ENCODE results near the gene DDX42.

Gene DDX42, protein sequence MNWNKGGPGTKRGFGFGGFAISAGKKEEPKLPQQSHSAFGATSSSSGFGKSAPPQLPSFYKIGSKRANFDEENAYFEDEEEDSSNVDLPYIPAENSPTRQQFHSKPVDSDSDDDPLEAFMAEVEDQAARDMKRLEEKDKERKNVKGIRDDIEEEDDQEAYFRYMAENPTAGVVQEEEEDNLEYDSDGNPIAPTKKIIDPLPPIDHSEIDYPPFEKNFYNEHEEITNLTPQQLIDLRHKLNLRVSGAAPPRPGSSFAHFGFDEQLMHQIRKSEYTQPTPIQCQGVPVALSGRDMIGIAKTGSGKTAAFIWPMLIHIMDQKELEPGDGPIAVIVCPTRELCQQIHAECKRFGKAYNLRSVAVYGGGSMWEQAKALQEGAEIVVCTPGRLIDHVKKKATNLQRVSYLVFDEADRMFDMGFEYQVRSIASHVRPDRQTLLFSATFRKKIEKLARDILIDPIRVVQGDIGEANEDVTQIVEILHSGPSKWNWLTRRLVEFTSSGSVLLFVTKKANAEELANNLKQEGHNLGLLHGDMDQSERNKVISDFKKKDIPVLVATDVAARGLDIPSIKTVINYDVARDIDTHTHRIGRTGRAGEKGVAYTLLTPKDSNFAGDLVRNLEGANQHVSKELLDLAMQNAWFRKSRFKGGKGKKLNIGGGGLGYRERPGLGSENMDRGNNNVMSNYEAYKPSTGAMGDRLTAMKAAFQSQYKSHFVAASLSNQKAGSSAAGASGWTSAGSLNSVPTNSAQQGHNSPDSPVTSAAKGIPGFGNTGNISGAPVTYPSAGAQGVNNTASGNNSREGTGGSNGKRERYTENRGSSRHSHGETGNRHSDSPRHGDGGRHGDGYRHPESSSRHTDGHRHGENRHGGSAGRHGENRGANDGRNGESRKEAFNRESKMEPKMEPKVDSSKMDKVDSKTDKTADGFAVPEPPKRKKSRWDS

DNA sequence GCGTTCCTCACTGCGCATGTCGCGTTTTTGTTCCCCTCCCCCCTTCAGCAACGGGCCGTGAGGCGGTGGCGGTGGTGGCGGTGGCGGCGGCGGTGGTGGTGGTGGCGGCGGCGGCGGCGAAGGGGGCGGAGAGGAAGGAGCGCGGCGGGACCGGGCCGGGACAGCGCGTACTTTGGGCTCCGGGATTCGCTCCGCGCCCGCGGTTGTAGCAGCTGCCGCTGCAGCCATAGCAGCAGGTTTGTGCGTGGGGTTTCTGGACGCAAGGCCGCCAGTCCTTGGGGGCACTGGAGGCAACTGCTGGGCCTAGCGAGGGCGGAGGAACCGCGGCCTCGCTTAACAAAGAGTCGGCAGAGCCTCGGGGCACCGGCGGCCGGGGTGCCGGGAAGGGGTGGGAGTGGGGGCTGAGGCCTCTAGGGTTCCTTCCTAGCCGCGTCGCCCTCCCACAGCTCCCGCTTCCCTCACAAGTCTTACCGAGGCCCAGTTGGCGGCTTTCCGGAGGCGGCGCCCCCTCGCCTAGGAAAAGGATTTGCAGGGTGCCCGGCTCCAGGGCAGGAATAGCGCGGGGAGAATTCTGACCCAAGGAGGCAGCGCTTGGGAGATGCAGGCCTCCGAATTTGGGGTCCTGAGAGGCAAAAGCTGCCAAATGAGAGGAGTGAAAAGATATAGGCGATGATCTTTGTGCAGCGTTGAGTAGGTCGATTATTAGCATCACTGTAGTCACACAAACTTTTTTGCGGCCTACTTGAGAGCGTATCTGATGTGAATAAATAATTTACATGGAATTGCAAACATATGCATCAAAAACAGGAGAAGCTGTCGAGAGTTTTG is at the start of gene DDX42:
Gene DDX42, plus strand, starts transcription at position 30 of the 828 bp plus-strand sequence. CDS start 12,880 bp downstream, outside the sequence.
- H3K4me3 ChIP-seq (ENCODE audit: low read depth, low read length), result peak within 1 kb of the TSS; percentile 98

DNA sequence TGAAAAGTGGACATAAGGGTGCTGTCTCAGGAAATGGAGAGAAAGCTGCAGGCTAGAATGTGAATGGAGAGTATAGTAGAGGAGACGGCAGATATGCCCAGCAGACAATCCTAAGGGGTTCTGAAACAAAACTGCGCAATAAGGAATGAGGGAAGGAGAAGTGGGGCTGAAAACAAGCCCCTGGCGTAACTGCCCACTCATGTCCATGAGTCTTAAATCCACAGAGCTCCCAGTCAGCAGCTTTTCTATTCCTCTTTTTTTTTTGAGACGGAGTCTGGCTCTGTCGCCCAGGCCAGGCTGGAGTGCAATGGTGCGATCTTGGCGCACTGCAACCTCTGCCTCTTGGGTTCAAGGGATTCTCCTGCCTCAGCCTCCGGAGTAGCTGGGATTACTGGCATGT is 38.3 kb upstream of the DDX42 start:
- no peak overlapping the region for H3K4me3 ChIP-seq (ENCODE audit: low read depth, low read length)

DNA sequence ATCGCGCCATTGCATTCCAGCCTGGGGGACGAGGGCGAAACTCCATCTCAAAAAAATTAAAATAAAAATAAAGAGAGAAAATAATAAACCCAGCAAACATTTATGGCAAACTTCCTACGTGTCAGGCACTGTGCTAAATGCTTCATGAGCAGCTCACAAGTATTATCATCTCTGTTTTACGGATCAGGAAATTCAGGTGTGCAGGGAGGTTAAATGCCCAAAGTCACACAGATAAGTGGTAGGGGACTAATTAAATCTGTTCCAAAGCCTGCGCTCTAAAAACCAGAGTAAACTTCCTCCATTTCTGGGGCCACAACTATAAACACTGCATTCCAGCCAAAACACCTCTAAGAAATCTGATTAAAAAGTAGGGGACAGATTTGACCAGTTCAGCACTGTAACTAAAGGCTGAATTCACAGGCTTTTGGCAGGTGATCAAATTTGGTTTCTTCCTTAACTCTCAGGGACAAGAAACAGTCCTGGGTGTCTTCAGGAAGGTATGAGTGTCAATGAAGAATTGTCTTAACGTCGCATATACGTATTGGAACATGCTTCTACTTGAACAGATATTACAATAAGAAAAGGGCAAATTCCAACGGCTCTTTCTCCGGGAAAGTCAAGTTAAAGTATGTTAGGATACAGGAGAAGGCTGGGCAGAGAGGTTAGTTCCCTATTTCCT is 33.4 kb upstream of the DDX42 start:
- H3K4me3 ChIP-seq (ENCODE audit: low read depth, low read length), result peak overlapping the region; percentile 80

DNA sequence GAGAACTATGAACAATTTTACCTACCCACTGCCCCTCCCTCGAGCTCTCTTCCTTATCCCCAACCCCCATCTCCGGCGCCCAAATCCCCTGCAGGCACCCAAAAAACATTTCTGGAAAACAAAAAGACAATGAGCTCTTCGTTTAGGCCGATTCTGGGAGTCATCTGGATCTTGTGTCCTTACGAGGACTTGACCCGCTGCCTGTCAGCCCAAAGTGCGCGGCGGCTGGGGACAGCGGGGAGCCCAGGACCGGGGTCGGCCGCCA is 32.9 kb upstream of the DDX42 start:
- H3K4me3 ChIP-seq (ENCODE audit: low read depth, low read length), result peak overlapping the region; percentile 80

DNA sequence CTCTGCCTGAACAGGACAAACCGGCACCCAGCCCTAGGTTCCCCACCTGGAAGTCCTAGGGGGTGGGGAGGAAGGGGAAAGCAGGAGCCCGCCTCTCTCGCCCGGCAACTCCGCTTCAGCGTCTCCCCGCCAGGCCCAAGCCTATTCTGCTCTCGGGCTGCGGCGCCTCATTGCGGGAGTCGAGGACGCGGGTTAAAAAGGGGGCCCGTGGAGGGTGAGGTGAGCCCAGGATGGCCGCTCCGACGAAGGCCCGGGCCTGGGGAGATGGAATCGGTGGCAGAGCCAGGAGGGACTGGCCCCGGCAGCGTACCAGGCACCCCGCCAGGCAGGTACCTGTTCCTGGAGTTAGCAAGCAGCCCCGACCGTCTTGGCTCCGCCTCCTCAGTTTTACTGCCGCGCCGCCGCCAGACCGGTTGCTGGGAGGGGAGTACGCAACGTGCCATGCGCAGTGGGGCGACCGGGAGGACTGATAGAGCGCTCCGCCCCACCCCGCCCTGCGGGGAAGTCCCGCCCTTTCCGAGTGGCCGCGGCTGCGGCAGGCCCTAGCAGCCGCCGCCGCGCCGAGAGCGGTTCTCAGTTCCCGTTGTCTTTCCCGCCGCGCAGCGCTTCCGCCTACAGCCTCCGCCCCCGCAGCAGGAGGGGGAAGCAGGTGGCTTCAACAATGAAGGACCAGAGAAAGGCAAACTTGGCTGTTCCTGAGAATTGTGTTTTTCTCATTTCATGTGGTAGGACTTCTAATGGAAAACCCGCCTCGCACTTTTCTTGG is 32.4 kb upstream of the DDX42 start, which contains the start of gene STRADA:
Gene STRADA, minus strand, starts transcription at position 392 of the 766 bp plus-strand sequence. CDS start 13,430 bp downstream, outside the sequence.
- H3K4me3 ChIP-seq (ENCODE audit: low read depth, low read length), result peak within 1 kb of the TSS; percentile 80

DNA sequence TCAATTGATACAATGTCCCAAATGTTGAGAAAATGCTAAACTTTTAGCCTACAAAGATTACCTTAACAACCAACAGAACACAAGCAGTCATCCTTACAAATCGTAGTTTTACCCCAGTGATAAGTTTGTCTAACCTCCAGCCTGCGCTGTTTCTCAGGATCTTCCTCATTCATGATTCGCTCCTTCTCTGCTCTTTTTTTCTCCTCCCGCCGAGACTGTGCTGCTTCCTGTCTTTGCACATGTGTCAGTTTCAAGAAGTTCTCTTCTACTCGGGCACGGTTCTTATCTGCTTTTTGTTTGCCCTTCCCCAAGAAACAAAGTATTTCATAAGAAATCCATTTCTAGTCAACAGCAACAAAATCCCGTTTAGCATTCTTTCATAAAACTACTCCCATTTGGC is 22.2 kb upstream of the DDX42 start:
- H3K4me3 ChIP-seq (ENCODE audit: low read depth, low read length), result no peak overlapping the region

DNA sequence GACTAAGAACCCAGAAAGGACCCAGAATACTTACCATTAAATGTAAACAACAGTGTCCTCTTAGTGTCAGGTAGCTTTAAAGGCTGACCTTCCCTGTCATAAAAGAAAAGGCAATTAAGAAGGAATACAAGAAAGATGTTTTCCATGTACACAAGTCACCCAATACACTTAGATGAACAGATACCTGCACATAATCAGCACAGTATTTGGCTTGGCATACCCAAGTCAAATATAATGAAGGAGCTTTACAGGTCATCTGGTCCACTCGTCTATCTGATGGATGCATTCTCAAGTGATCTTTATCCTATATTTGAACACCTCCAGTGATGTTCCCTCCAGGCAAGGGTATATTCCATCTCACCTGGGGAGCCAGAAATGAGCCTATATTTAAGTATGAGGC is 21.3 kb upstream of the DDX42 start:
- no peak overlapping the region for H3K4me3 ChIP-seq (ENCODE audit: low read depth, low read length)

DNA sequence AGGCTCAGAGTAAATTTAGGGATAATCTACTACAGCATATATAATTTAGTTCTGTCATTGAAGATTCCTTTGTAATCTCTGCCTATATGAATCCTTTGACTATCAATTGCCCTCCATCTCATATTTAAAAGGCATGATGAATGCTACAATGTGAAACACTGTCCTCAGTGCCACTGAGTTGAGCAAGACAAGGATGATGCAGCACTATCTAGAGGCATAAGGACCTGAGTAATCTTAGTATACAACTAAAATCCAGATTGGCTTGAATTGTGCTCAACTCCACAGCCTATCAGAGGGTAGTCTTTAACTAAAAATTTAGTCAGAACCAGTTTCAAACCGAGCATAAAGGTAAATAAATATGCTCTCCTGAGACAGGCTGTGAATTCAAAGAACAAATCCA is 20.8 kb upstream of the DDX42 start:
- no peak overlapping the region for H3K4me3 ChIP-seq (ENCODE audit: low read depth, low read length)

DNA sequence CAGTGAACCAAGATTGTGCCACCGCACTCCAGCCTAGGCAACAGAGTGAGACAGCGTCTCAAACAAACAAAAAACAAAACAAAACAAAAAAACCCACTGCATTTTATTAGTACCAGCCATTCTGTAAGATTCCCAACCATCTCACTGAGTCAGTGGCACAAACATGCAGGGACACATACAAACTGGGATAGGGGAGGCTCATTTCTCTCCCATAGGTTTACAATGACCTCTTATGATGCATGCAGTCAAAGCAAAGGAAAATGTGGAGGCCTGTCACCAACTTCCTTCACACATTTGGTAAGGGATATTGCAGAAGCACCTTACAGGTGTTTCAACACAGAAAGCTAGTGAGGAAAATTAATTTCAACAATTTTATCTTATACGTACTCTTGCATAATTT is 19.9 kb upstream of the DDX42 start:
- H3K4me3 ChIP-seq (ENCODE audit: low read depth, low read length), result no peak overlapping the region

DNA sequence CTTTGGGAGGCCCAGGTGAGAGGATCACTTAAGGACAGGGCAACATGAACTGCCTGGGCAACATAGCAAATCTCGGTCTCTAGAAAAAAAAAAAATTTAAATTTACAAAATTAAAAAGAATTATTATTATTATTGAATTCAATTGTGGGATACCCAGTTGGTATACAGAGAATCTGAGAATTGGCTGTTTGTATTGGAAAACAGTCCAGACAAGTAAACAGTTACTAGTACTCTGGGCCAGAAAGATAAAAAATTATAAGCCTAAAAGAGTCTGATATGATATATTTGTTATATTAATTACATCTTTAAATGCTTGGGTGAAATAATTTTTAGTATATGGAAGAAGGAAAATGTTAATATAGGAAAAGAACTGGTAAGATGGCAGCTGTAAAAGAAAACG is 15.5 kb upstream of the DDX42 start:
- no peak overlapping the region for H3K4me3 ChIP-seq (ENCODE audit: low read depth, low read length)

DNA sequence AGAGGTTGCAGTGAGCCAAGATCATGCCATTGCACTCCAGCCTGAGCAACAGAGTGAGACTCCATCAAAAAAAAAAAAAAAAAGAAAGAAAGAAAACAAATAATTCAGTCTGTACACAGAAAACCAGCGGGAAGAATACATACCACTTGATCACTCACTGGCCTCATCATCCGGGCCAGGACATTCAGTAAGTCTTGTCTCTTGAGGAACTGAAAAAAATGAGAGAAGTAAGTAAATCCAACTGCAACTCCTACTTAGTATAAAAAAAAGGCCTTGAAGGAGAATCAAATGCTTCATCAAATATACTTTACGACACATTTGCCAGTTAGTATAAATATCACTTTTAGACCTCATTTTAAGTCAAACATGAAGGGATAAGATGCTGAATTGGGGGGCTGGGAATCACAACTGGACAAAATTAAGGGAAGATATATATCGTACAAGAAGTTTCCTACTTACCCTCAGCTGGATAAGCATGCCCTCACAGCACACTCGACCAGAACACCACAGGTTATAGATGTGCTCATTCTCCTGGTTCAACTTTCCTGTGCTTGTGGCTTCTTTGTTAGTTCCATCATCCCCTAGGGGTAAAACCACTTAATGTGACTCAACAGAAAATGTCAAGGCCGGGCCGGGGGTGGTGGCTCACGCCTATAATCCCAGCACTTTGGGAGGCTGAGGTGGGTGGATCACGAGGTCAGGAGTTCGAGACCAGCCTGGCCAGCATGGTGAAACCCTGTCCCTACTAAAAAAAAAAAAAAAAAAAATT is 13.0 kb upstream of the DDX42 start:
- no peak overlapping the region for H3K4me3 ChIP-seq (ENCODE audit: low read depth, low read length)

DNA sequence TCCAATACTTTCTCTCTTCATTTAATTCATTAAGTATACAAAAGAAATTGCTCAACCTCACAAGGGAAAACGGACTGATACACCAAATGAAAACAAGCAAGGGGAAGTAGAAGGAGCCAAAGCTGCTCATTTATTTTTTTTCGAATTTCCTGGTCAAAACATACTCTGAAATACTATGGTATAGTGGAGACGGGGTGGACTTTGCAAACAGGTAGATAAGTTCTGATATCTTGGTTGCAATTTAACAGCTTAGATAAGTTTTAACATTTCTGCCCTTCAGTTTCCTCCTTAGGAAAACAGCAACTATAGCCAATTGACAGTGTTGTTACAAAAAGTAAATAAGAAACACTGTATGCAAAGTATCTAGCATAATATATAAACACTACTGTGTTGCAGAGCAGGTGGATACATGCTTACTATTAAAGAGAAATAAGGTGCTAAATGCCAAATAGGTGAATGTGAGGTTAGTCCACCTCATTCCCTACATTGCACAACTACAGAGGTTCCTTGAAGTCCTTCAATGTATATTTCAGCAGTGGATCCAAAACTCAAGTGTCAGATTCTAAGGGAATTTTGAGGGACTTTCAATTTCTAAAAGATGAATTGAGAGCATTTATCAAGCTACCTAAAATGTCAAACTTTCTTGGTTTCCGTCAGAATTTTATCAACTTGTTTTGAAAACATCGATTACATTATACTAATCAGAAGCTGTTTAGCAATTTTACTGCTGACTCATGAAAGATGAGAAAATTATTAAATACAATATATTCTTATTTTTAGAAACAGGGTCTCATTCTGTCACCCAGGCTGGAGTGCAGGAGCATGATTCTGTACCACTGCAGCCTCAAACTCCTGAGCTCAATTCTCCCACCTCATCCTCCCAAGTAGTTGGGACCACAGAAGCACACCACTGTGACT is 11.6 kb upstream of the DDX42 start:
- no peak overlapping the region for H3K4me3 ChIP-seq (ENCODE audit: low read depth, low read length)

DNA sequence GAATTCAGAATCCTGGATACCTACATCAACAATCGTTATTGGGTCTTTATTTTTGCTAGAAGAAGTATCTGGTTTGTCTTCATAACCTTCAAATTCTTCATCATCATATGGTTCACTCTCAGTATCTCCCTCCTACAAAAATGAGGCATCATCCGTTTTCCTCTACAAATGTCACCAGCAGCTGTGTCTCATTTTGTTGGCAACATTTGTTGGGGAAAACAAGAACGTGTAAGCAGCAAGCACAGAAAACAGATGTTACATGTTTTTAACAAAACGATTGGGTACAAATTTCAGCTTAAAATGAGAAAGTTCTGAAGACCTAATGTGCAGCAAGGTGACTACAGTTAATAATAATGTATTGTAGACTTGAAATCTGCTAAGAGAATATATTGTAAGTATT is 9.3 kb upstream of the DDX42 start:
- H3K4me3 ChIP-seq (ENCODE audit: low read depth, low read length), result no peak overlapping the region

DNA sequence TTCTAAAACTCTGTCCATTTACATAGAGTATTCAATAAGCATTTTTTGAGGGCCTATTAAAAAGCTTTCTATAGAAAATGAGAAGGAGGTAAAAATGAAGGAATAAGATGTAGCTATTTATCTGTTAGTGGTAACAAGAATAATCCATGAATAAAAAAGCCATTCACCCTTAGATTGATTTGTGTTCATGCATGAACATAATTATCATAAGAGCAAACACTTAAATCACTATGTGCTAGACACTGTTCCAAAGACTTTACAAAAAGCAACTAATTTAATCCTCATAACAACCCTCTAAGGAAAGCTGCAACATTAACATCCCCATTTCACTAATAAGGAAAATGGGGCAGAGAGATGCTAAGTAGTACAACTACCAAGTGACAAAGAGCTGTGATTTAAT is 7.2 kb upstream of the DDX42 start:
- no peak overlapping the region for H3K4me3 ChIP-seq (ENCODE audit: low read depth, low read length)

DNA sequence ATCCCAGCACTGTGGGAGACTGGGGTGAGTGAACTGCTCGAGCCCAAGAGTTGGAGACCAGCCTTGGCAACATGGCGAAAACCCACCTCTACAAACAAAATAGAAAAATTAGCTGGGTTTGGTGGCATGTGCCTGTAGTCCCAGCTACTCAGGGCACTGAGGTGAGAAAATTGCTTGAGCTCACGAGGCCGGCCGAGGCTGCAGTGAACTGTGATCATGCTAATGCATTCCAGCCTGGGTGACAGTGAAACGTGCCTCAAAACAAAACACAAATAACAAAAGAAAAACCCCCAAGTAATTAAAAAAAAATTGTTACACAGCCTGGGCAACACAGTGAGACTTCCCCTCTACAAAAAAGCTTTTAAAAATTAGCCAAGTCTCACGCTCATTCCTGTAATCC is 5.5 kb upstream of the DDX42 start:
- H3K4me3 ChIP-seq (ENCODE audit: low read depth, low read length), result no peak overlapping the region

DNA sequence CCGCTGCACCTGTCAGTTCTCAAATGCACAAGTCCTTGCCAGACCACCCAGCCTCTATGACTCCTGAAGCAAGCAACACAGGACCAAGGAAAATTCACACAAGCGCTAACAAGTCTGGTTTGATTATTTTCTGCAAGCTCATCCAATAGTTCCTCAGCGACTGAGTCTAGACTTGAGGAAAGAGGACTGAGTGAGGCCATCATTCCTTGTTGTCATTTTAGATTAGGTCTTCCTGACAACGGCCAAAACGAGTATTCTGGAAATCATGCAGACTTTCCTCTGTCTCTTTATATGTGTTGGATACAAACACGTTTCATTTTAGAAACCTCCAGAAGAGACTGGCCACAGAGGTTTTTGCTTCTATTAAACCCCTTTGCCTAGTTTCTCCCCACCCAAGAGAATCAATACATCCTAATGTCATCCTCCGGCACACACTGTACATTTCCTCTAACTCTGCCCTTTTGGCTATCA is 1.1 kb upstream of the DDX42 start:
- peak overlapping the region; percentile 98 for H3K4me3 ChIP-seq (ENCODE audit: low read depth, low read length)

DNA sequence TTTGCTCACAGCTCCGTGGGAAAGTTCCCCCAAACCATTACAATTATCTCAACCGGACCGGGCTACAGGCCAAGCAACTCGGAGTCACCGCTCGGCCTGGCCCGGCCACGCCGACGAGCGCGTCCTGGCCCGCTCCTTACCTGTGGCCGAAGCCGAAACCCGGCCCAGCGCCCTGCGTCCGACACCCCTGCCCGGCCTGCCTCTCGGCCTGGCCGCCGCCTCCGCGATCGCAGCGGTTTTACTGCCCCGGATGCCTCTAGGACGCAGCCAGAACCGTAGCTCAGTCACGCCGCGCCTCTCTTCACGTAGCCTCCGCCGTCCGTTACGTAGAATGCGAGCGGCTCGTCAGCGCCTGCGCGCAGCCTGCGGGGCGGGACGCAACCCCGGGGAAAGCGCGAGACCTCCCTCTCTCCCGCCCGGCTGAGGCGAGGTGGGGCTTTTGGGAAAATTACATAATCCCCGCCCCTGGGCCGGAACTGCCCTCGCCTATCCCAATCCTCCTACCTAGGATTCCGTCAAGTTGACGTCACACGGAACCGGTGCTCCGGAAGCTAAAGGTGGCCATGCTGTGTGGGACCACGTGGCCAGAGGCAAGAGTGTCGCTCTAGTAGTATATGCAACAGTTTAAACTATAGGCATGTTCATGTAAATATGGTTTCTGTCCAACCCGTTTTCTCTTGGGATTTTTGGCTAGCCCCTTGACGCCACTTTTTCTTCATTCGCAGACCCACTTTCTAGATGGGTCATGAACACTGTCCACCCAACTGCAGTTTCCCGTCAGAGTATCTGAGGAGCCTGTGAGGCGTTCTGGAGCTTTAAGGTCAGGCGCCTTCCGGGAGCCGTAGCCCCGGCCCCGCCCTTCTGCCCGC is 464 bp upstream of the DDX42 start, which contains the start of gene CCDC47:
Gene CCDC47, minus strand, starts transcription at position 326 of the 869 bp plus-strand sequence. CDS start 7,422 bp downstream, outside the sequence.
- H3K4me3 ChIP-seq (ENCODE audit: low read depth, low read length), result peak within 1 kb of the TSS; percentile 98

Data from iPS-11a (cell line).